Ovary (tissue), 3 donors: Measurements from ENCODE around the gene EXOC7.

Experiments used
- CTCF ChIP-seq, 3 donors: fragments of 450-650 bp in 2 of 3; fragments of 200-600 bp in 1 of 3; IDR thresholded peaks; one replicate each; pipeline versions ENCODE4 v1.5.1 to v1.8.0; 2016 to 2022; ENCODE audit warnings: antibody characterized with exemption in 3 of 3, mild to moderate bottlenecking in 1 of 3
- EP300 ChIP-seq: sonication (generic); formaldehyde crosslinking; IDR thresholded peaks from one replicate; pipeline ENCODE4 v1.6.1; 2017; ENCODE audit warnings: antibody characterized with exemption
- POLR2A ChIP-seq: fragments of 450-650 bp; IDR thresholded peaks from one replicate; pipeline ENCODE4 v1.6.1; 2017; ENCODE audit warnings: antibody characterized with exemption, mild to moderate bottlenecking, moderate library complexity
- donor health status: DM: no; HTN: no; CAD: no.

GRCh38 chr17:76036497-76037261, 66.9 kb downstream of the EXOC7 start:
- TF ChIP-seq CTCF (IDR thresholded peaks at IDR 0.05) (no peak), POLR2A (no peak), EP300 (no peak)
